SK-N-DZ (cell line): ENCODE results near the gene KRT1.

ENCODE experiments used
- DNase-seq: peaks from one replicate; pipeline ENCODE4 v3.0.0-alpha.2; 2015; ENCODE audit warnings: low spot score

The KRT1 gene

GRCh38 chr12:52698651-52699340 lies 18.6 kb upstream of the KRT1 start:
- no peak for DNase-seq

DNA sequence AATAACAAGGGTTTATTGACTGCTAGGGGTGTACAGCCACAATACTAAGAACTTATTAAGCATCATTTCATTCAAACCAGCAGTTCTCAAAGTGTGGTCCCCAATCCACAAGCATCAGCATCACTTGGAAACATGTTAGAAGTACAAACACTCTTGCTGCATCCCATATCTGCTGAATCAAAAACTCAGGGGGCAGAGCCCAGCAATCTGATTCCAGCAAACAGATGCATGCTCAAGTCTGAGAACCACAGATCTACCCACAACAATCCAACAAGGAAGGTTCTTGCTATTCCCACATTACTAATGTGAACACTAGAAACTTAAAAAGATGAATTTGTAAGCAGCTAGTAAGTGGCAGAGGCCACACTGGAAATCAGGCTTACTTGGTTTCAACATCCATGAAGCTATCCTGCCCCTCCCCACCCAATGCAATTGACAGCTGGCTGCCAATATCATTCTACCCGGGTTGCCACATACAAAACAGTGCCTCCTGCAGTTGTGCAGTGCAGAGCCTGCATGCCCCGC lies 16.9 kb upstream of the KRT1 start:
- DNase-seq, result no peak

- no peak for DNase-seq
Observed at GRCh38 chr12:52696588-52696987, 16.4 kb upstream of the KRT1 start.

- no peak for DNase-seq
Observed at GRCh38 chr12:52695039-52695438, 14.8 kb upstream of the KRT1 start.

GRCh38 chr12:52694151-52694550 lies 13.9 kb upstream of the KRT1 start:
- DNase-seq, result no peak

DNA sequence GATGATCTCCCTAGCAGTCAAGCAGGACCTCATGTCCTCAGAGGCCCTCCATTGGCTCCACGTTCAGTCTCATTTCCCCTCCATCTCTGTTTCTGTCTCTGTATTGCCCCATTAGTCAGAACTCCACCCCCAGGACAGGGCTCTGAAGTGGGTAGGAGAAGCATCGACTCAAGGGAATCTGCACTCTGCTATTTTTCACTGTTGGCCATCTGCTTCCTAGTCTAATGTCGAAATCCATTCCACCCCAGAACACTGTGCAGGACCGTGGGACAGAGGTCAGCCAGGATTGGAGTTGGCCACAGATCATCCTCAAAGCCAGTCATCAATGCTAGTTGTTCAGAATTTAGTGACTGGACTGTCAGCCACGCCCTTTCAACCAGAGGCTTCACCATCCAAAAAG lies 13.1 kb upstream of the KRT1 start:
- DNase-seq, result no peak

DNA sequence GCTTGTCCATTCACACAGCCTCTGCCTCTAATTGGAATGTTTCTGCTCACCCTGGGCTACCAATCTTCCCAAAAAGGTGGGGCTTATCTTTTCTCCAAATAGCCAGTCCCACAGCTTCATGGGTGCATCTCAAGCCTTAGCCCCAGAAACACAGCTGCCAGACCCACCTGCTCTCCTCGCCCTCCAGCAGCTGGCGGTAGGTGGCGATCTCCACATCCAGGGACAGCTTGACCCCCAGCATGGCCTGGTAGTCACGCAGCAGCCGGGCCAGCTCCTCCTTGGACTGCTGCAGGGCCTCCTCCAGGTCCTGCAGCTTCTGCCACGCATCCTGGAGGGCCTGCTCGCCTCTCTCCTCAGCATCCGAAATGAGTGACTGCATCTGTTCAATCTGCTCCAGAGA lies 12.0 kb upstream of the KRT1 start:
- no peak for DNase-seq

- DNase-seq, result no peak
Observed at GRCh38 chr12:52691841-52692150, 11.6 kb upstream of the KRT1 start.

- no peak for DNase-seq
Observed at GRCh38 chr12:52691076-52691840, 11.1 kb upstream of the KRT1 start.

DNA sequence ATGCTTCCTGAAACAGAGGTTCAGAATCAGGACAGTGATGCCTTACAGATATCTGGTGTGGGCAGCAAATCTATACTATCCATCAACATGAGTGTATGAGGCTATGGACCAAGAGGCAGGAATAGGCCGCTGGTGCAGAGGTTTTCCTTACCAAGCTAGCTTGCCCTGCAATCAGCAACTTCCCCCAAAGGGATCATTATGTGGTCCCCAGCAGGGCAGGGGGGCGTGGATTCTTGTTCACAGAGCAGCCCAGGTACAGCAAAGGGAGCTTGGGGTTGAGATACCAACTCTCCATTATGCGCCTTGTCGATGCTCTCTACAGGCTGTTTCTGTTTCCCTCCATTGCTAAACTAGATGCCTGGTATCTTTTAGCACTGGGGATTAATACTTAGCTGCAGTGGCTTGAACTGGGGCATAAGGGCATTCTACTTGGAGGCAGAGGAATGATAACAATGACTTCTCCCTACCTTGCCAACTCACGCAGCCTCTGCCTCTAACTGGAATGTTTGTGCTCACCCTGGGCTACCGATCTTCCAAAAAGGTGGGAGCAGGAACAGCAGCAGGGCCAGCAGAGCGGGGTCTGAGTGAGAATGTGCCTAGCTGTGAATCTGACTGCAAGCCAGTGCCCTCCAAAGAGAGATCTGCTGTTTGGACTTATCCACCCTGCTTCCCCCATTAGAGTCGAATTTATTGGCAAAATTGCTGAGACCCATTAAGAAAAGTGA lies 10.3 kb upstream of the KRT1 start:
- no peak for DNase-seq

GRCh38 chr12:52689936-52690335 lies 9.7 kb upstream of the KRT1 start:
- no peak for DNase-seq

- DNase-seq, result no peak
Observed at GRCh38 chr12:52689239-52689638, 9.0 kb upstream of the KRT1 start.

- no peak for DNase-seq
Observed at GRCh38 chr12:52688481-52688880, 8.3 kb upstream of the KRT1 start.

GRCh38 chr12:52687497-52688385 lies 7.5 kb upstream of the KRT1 start:
- DNase-seq, result no peak

GRCh38 chr12:52686756-52687487 lies 6.7 kb upstream of the KRT1 start:
- no peak for DNase-seq

DNA sequence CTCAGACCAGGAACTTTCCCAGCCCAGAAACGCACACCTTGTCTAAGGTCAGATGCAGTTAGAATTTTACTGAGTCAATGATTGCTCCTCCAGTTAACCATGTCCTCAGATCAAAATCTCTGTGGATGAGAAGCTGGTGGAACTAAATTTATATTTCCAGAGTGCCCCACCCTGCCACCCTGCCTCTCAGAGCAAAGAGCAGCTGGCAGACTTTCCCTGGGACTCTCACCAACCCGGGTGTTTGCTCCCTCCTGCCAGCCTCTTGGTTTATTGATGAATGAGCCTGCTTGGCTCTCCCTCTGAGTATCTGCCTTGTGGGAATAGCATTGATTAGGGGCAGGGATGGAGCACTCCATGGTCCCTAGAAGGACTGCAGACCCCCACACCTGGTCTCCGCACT lies 5.9 kb upstream of the KRT1 start:
- DNase-seq, result no peak

GRCh38 chr12:52685406-52685890 lies 5.2 kb upstream of the KRT1 start:
- DNase-seq, result no peak

DNA sequence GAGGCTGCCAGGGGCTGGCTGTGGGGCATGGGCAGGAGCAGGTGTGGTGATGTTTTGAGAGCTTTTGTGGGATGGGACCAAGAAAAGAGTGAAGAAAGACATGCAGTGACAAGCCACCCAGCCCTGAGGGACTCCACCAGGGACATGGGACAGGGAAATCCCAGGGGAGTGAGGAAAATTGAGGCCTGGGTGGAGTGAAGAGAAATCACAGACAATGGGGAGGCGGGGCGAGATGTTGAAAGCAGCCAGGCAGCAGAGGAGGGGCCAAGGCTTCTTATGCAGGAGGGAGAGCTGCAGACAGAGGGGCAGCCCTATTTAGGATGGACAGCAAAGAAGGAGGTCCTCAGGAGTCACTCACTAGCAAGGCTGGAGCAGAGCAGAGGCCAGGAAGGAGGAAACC lies 4.2 kb upstream of the KRT1 start:
- DNase-seq, result no peak

DNA sequence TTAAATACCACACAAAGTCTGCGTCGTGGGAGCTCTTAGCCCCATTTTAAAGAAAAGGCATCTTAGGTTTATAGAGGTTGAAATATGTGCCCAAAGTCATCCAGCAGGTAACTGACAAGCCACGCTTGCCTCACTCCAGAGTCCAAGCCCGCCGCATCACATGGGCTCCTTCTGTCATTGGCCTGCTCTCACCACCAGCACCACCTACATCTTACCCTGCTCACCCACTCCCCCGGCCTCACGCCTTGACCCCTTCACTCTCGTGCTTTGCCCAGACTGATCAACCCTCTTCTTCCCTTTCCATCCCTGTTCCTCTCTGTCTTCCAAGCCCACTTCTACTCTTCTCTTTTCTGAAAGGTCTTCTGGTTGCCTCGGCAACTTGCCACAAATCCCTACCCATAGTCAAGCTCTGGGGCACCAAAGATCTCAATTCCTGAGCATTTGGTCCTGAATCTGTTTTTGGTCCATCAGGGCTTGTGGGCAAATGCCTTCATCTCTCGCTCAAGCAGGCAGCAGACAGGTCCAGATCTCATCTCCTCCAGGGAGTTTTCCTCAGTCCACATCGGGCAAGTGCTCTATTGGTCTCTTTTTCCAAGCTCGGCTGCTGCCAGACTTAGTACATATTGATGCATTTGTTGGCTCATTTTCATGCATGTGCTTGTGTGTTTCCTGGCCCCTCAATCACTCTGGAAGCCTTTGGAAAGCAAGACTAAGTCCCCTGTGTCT lies 3.5 kb upstream of the KRT1 start:
- no peak for DNase-seq

GRCh38 chr12:52682938-52683574 lies 2.8 kb upstream of the KRT1 start:
- no peak for DNase-seq
